Urothelium cell line (cell line): ENCODE data around the gene DLGAP4.
"Not testable (repeated sequence)": the region's sequence is repeated elsewhere in the genome, so short reads cannot be mapped to it uniquely, and the experiment has no call there.

Experiments used
- DNase-seq: peaks from one replicate; pipeline ENCODE4 v3.0.0; 2011; ENCODE audit warnings: low spot score, mixed read lengths
- FAIRE-seq: peaks from 2 replicates; lab custom pipeline; 2011; peaks lifted over from hg19 to GRCh38; lab: Jason Lieb, UNC

Gene DLGAP4

GRCh38 chr20:36547186-36548005, 241.3 kb downstream of the DLGAP4 start:
- DNase-seq = no peak
- no peak for FAIRE-seq

- FAIRE-seq (no peak), DNase-seq (no peak)
Measured at GRCh38 chr20:36548006-36548315, 241.8 kb downstream of the DLGAP4 start.

GRCh38 chr20:36548704-36549627, 242.8 kb downstream of the DLGAP4 start:
- FAIRE-seq (no peak), DNase-seq (no peak)

GRCh38 chr20:36549628-36549941, 243.4 kb downstream of the DLGAP4 start:
- DNase-seq (no peak), FAIRE-seq (no peak)

GRCh38 chr20:36549942-36550789, 244.0 kb downstream of the DLGAP4 start:
- no peak for FAIRE-seq
- no peak for DNase-seq

GRCh38 chr20:36550790-36551299, 244.7 kb downstream of the DLGAP4 start:
- FAIRE-seq = no peak

GRCh38 chr20:36555248-36555647, 249.1 kb downstream of the DLGAP4 start:
- no peak for DNase-seq

More at GRCh38 chr20:36550790-36551299, 244.7 kb downstream of the DLGAP4 start:
- DNase-seq = no peak

GRCh38 chr20:36562724-36563123, 256.6 kb downstream of the DLGAP4 start:
- DNase-seq (no peak), FAIRE-seq (no peak)

More at GRCh38 chr20:36555248-36555647, 249.1 kb downstream of the DLGAP4 start:
- FAIRE-seq = no peak

- no peak for DNase-seq
Measured at GRCh38 chr20:36563374-36563773, 257.2 kb downstream of the DLGAP4 start.

GRCh38 chr20:36564078-36564725, 258.1 kb downstream of the DLGAP4 start:
- FAIRE-seq = not testable (repeated sequence)

More at GRCh38 chr20:36563374-36563773, 257.2 kb downstream of the DLGAP4 start:
- no peak for FAIRE-seq

GRCh38 chr20:36564726-36565121, 258.6 kb downstream of the DLGAP4 start:
- not testable (repeated sequence) for DNase-seq, FAIRE-seq

More at GRCh38 chr20:36564078-36564725, 258.1 kb downstream of the DLGAP4 start:
- not testable (repeated sequence) for DNase-seq

- FAIRE-seq (no peak), DNase-seq (no peak)
Measured at GRCh38 chr20:36565520-36565919, 259.4 kb downstream of the DLGAP4 start.

GRCh38 chr20:36569847-36570429, 263.8 kb downstream of the DLGAP4 start:
- DNase-seq = peak; percentile 66
- no peak for FAIRE-seq

- no peak for FAIRE-seq
- DNase-seq = no peak
Measured at GRCh38 chr20:36571564-36572504, 265.7 kb downstream of the DLGAP4 start.

- no peak for DNase-seq
- FAIRE-seq = no peak
Measured at GRCh38 chr20:36572701-36573102, 266.6 kb downstream of the DLGAP4 start.

- DNase-seq (peak; percentile 98), FAIRE-seq (peak; percentile 80)
Measured at GRCh38 chr20:36573103-36573797, 267.1 kb downstream of the DLGAP4 start, which contains the start of gene TGIF2. TSS of gene TGIF2 (plus strand) at chr20:36573597. CDS start at chr20:36578775, 5,178 bp downstream.

- DNase-seq = peak; percentile 32
Measured at GRCh38 chr20:36573798-36574365, 267.7 kb downstream of the DLGAP4 start.

More at GRCh38 chr20:36573798-36574365, 267.7 kb downstream of the DLGAP4 start:
- FAIRE-seq = no peak
